Endothelial cell of umbilical vein (primary cell): Measurements from ENCODE around the gene DHRS1. TPM values are rescaled to one million over a fixed set of nuclear protein-coding genes. Genes with fewer than 3 reads are reported as not detected.

ENCODE experiments used
- BruUV-seq: library from RNA; stranded (reverse); fragments of 400-500 nt; replicated peaks from 2 replicates; lab custom pipeline; 2021; lab: Mats Ljungman, UMichigan
- CTCF ChIA-PET: fragments of 300-600, 350-600 bp; sonication (Branson Sonifier 250); formaldehyde crosslinking; loops from one replicate; lab custom pipeline; 2021; ENCODE audit warnings: antibody characterized with exemption, inconsistent platforms; lab: Charles Lee
- POLR2A ChIA-PET: fragments of 300-600, 350-600 bp; sonication (Branson Sonifier 250); formaldehyde crosslinking; loops from one replicate; lab custom pipeline; 2021; ENCODE audit warnings: antibody characterized with exemption, inconsistent platforms; lab: Charles Lee
- DNase-seq: peaks from one replicate; pipeline ENCODE4 v3.0.0-alpha.2; 2011; ENCODE audit warnings: low read depth, low spot score
- FAIRE-seq: peaks from 2 replicates; lab custom pipeline; 2011; peaks lifted over from hg19 to GRCh38; lab: Jason Lieb, UNC
- H2AFZ ChIP-seq: 2 replicates; pipeline ENCODE4 v1.6.0; 2012; ENCODE audit warnings: low read depth, low read length, control low read depth, inconsistent platforms
- H3K27ac ChIP-seq: 2 replicates; pipeline ENCODE4 v1.5.1; 2011; ENCODE audit warnings: low read depth, mild to moderate bottlenecking, control low read depth, low read length, moderate library complexity; ENCODE audit not compliant: insufficient read depth
- H3K27me3 ChIP-seq, 2 experiments: 2 replicates each; pipeline versions ENCODE4 v1.6.0 to v1.6.1; 2011; ENCODE audit warnings: low read length in 2 of 2, mixed read lengths in 1 of 2; ENCODE audit not compliant: control insufficient read depth in 2 of 2, insufficient read depth in 2 of 2
- H3K36me3 ChIP-seq, 2 experiments: 2 replicates in 1 of 2; 3 replicates in 1 of 2; pipeline ENCODE4 v1.5.1; 2011; ENCODE audit warnings: low read length in 2 of 2, mild to moderate bottlenecking in 1 of 2, moderate library complexity in 1 of 2; ENCODE audit not compliant: control insufficient read depth in 2 of 2, insufficient read depth in 2 of 2; ENCODE audit errors: extremely low read depth in 1 of 2
- H3K4me1 ChIP-seq: 3 replicates; pipeline ENCODE4 v1.5.1; 2011; ENCODE audit warnings: mild to moderate bottlenecking, low read length; ENCODE audit not compliant: control insufficient read depth, insufficient read depth; ENCODE audit errors: extremely low read depth
- H3K4me2 ChIP-seq: 2 replicates; pipeline ENCODE4 v1.6.1; 2011; ENCODE audit warnings: low read length, control low read depth, mixed read lengths; ENCODE audit not compliant: insufficient read depth
- H3K4me3 ChIP-seq, 3 experiments: fragments of 200-600 bp in 1 of 3; sonication (generic), shearing (Covaris generic) in 1 of 3; replicated peaks in 1 of 3; 2 replicates each; pipeline ENCODE4 v1.5.1; 2011 to 2016; ENCODE audit warnings: control low read depth in 3 of 3, low read length in 3 of 3, mild to moderate bottlenecking in 2 of 3, inconsistent platforms in 1 of 3, low read depth in 1 of 3, moderate library complexity in 1 of 3; ENCODE audit not compliant: insufficient read depth in 1 of 3
- H3K79me2 ChIP-seq: 2 replicates; pipeline ENCODE4 v1.6.0; 2012; ENCODE audit warnings: low read length, inconsistent platforms; ENCODE audit not compliant: control insufficient read depth, insufficient read depth
- H3K9ac ChIP-seq: replicated peaks from 2 replicates; pipeline ENCODE3; 2011; ENCODE audit warnings: low read length, control low read depth; ENCODE audit not compliant: insufficient read depth; ENCODE audit errors: extremely low read depth
- H3K9me1 ChIP-seq: replicated peaks from 3 replicates; pipeline ENCODE4 v1.6.0; 2011; ENCODE audit warnings: mild to moderate bottlenecking, low read length; ENCODE audit not compliant: control insufficient read depth, insufficient read depth; ENCODE audit errors: extremely low read depth
- H3K9me3 ChIP-seq: replicated peaks from 2 replicates; pipeline ENCODE4 v1.5.1; 2012; ENCODE audit warnings: low read length, inconsistent platforms; ENCODE audit not compliant: control insufficient read depth, insufficient read depth
- H4K20me1 ChIP-seq: replicated peaks from 2 replicates; pipeline ENCODE3; 2011; ENCODE audit warnings: mild to moderate bottlenecking, low read length; ENCODE audit not compliant: control insufficient read depth, insufficient read depth; ENCODE audit errors: extremely low read depth
- CTCF ChIP-seq, 2 donors: IDR thresholded peaks; 1 replicate in 1 of 2; 2 replicates in 1 of 2; pipeline ENCODE4 v1.5.1; 2011; ENCODE audit warnings: low read length in 2 of 2, mild to moderate bottlenecking in 2 of 2, moderate library complexity in 2 of 2, control low read depth in 1 of 2, inconsistent platforms in 1 of 2, low read depth in 1 of 2; ENCODE audit not compliant: insufficient read depth in 1 of 2; ENCODE audit errors: extremely low read depth in 1 of 2
- EZH2 ChIP-seq: IDR thresholded peaks from 2 replicates; pipeline ENCODE4 v1.6.1; 2012; ENCODE audit warnings: borderline replicate concordance, low read depth, mild to moderate bottlenecking, moderate library complexity, low read length, inconsistent platforms; ENCODE audit not compliant: severe bottlenecking
- FOS ChIP-seq: IDR thresholded peaks from 2 replicates; pipeline ENCODE4 v1.6.1; 2011; ENCODE audit warnings: mild to moderate bottlenecking, low read length, moderate library complexity, borderline replicate concordance; ENCODE audit not compliant: insufficient read depth
- JUN ChIP-seq: IDR thresholded peaks from 2 replicates; pipeline ENCODE4 v1.6.1; 2011; ENCODE audit warnings: borderline replicate concordance, low read depth; ENCODE audit not compliant: insufficient read length, insufficient read depth
- MAX ChIP-seq: IDR thresholded peaks from 2 replicates; pipeline ENCODE4 v1.6.1; 2011; ENCODE audit not compliant: insufficient read depth, insufficient read length
- MYC ChIP-seq: IDR thresholded peaks from one replicate; pipeline ENCODE4 v1.6.1; 2011; ENCODE audit warnings: mild to moderate bottlenecking, low read depth, low read length
- POLR2A ChIP-seq: IDR thresholded peaks from 2 replicates; pipeline ENCODE4 v1.6.1; 2012; ENCODE audit warnings: low read depth, mild to moderate bottlenecking, control low read depth, low read length
- POLR2AphosphoS5 ChIP-seq: IDR thresholded peaks from 2 replicates; pipeline ENCODE4 v1.6.1; 2012; ENCODE audit warnings: low read depth, mild to moderate bottlenecking, control low read depth, low read length, moderate library complexity; ENCODE audit not compliant: insufficient read depth
- dilution Hi-C: fragments of 300-500 bp; cut with MboI; formaldehyde crosslinking; loops from one replicate; pipeline ENCODE4 v1.15.0; 2019; ENCODE audit warnings: low sequenced_read_pairs; ENCODE audit not compliant: extremely low pct_ligation_motif_present
- intact Hi-C: fragments of 100-400 bp; cut with micrococcal nuclease; formaldehyde crosslinking; loops from one replicate; pipeline ENCODE4 v1.10.0; 2022
- polyA plus RNA-seq, 4 experiments: library from polyadenylated mRNA; depleted of rRNA in 3 of 4; stranded (reverse) in 3 of 4; unstranded in 1 of 4; fragments of >200 nt; gene quantifications; 2 replicates each; pipeline versions ENCODE4 v1.2.1 to v1.2.3, GENCODE V29; 2011 to 2012; ENCODE audit warnings: missing spikeins in 1 of 4
- total RNA-seq: library from RNA; stranded (reverse); gene quantifications from 2 replicates; pipeline ENCODE4 v1.2.3, GENCODE V29; 2021

DHRS1 gene
- total and polyA plus RNA-seq, 2 donors (not counting 3 experiments of a cell fraction or from before 2014, with no cell fraction given) = 18.0 to 69.5 TPM

- Histone ChIP-seq H3K9ac (no peak overlapping the region), H3K4me3 (no peak overlapping the region), H3K36me3 (peaks cover 0 to 2% of the 10 kb centered on the region in 2 experiments), H3K79me2 (no peaks in the 10 kb centered on the region), H3K27me3 (no peaks in the 10 kb centered on the region), H4K20me1 (no peaks in the 10 kb centered on the region), H3K27ac (no peak overlapping the region), H3K9me3 (no peaks in the 10 kb centered on the region), H2AFZ (no peak overlapping the region), H3K9me1 (no peaks in the 10 kb centered on the region), H3K4me2 (no peak overlapping the region), H3K4me1 (no peaks in the 10 kb centered on the region)
- no TSS peak for BruUV-seq
- FAIRE-seq (no peak), DNase-seq (no peak)
- intact Hi-C loops (no loop called here), dilution Hi-C loops (no loop called here)
- CTCF ChIA-PET = interaction anchor here (1.3 kb wide), 1 partner anchor 10 kb away, joined by 5 read pairs; the partner anchor contains the start of gene RABGGTA
- no peak for TF ChIP-seq MAX
- no peak for TF ChIP-seq POLR2AphosphoS5
- TF ChIP-seq EZH2 = no peak
- TF ChIP-seq POLR2A = no peak
- no peak for TF ChIP-seq MYC
- no peak for TF ChIP-seq JUN
- no peak for TF ChIP-seq CTCF (IDR thresholded peaks at IDR 0.05; ENCODE audit: extremely low read depth in 1 of 2, insufficient read depth in 1 of 2, low read depth in 1 of 2, low read length in 2 of 2)
- no peak for TF ChIP-seq FOS
- POLR2A ChIA-PET = no interaction called here
Measured at GRCh38 chr14:24261256-24261968, 38.2 kb downstream of the DHRS1 start.
